Dermis lymphatic vessel endothelial cell (primary cell): Measurements from ENCODE around the gene TRIM49D2. TPM values are rescaled to one million over a fixed set of nuclear protein-coding genes. Genes with fewer than 3 reads are reported as not detected.

Experiments used
- total RNA-seq: library from RNA; depleted of rRNA; stranded (reverse); fragments of >200 nt; gene quantifications from 2 replicates; pipeline ENCODE4 v1.2.1, GENCODE V29; 2014

Gene TRIM49D2
- not detected in 2 replicates for total RNA-seq

DNA sequence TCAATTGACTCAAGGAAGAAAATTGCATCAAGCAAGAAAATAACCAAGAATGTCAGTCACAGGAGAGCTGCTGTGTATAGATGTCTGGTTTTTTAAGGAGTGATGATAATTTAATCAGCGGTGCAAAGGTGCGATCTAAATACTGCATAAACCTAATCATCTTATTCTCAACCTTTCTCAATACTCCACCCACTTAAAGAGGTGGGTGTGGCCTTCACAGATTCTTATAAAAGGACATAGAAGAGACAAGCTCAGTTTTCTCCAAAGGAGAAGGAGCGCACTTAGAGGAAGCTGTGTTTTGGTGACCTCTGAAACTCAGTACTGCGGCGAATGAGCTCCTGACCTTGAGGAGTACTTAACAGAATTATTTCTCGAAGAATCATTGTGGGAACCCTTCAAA lies at the start of gene TRIM49D2:
TRIM49D2 (plus strand) TSS at position 301 of the 400 bp plus-strand sequence. CDS start 2,698 bp downstream, outside the sequence.

DNA sequence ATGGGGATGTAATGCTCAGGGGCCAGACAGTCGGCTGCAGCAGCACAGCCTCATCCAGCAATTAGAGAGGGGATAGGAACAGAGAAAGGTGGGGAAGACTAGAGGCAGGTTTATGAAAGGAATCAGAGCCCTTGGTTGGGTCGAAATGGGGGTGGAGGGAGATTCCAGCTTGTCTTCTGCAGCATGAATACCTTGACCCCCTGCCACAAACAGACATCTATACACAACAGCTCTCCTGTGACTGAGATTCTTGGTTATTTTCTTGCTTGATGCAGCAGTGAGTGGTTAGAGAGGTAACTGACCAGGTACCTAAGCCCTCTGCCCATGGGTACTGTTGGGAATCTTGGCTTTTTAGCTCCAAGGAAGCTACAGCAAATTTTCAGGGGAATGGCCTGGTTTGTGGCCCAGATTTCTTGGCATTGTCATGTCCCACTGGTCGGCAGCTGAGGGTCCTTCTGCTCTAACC lies 1.6 kb upstream of the TRIM49D2 start, which contains the start of gene TRIM49D1:
TRIM49D1 (minus strand) TSS at position 51 of the 466 bp plus-strand sequence. CDS start 4,535 bp downstream, outside the sequence.

GRCh38 chr11:89965737-89966136 lies 41.9 kb downstream of the TRIM49D2 start, which contains the start of gene TRIM64:
TSS of gene TRIM64 (plus strand) at chr11:89966037. CDS start at chr11:89968504, 2,467 bp downstream.

Other genes with a start within 250 kb of the TRIM49D2 start
- not detected in 2 replicates for gene TRIM77, start 213.8 kb upstream of the TRIM49D2 start, total RNA-seq
- not detected in 2 replicates for gene TRIM49, start 115.5 kb upstream of the TRIM49D2 start, total RNA-seq
- not detected in 2 replicates for gene TRIM64B, start 45.6 kb upstream of the TRIM49D2 start, total RNA-seq
- gene TRIM49D1, start 1.8 kb upstream of the TRIM49D2 start, total RNA-seq, result not detected in 2 replicates
- gene TRIM64, start 42.0 kb downstream of the TRIM49D2 start, total RNA-seq, result not detected in 2 replicates
- not detected in 2 replicates for gene TRIM49C, start 107.0 kb downstream of the TRIM49D2 start, total RNA-seq
- gene UBTFL1, start 161.9 kb downstream of the TRIM49D2 start, total RNA-seq, result not detected in 2 replicates
- gene NAALAD2, start 210.6 kb downstream of the TRIM49D2 start, total RNA-seq, result 0.11 and 0.60 TPM in 2 replicates